GM12878 (cell line): Measurements from ENCODE around the gene CYB5R2. TPM values are rescaled to one million over a fixed set of nuclear protein-coding genes. Genes with fewer than 3 reads are reported as not detected.

Experiments used
- ATAC-seq: fragments of 200-7000 bp; cut with Tn5 transposase; 3 replicates; pipeline ENCODE4 v1.9.1; 2020; ENCODE audit warnings: mild to moderate bottlenecking, moderate library complexity
- BruUV-seq: library from RNA; stranded (reverse); fragments of 400-500 nt; replicated peaks from 2 replicates; lab custom pipeline; 2021; lab: Mats Ljungman, UMichigan
- CTCF ChIA-PET: fragments of 300-600 bp; sonication (Branson Sonifier 250); formaldehyde crosslinking; extraction: SDS; loops from one replicate; lab custom pipeline; 2021; ENCODE audit warnings: inconsistent platforms; lab: Yijun Ruan, JAX
- POLR2A ChIA-PET: fragments of 350-600 bp; formaldehyde crosslinking; extraction: SDS; loops from one replicate; lab custom pipeline; 2021; ENCODE audit warnings: inconsistent platforms; lab: Charles Lee
- RAD21 ChIA-PET: fragments of 300-600 bp; sonication (Branson Sonifier 250); formaldehyde crosslinking; loops from one replicate; lab custom pipeline; 2023; ENCODE audit warnings: antibody characterized with exemption; ENCODE audit not compliant: unreplicated experiment; lab: Charles Lee
- SMC1A ChIA-PET: fragments of 300-600 bp; sonication (Branson Sonifier 250); formaldehyde crosslinking; loops from one replicate; lab custom pipeline; 2023; ENCODE audit not compliant: unreplicated experiment, uncharacterized antibody; lab: Charles Lee
- DNase-seq: peaks from one replicate; pipeline ENCODE4 v3.0.0-alpha.2; 2011; ENCODE audit warnings: low read depth, low spot score
- FAIRE-seq: peaks from 3 replicates; lab custom pipeline; 2011; peaks lifted over from hg19 to GRCh38; lab: Jason Lieb, UNC
- H2AFZ ChIP-seq: 2 replicates; pipeline ENCODE4 v1.6.0; 2011; ENCODE audit warnings: low read depth, low read length, control low read depth; ENCODE audit not compliant: control insufficient read depth
- H3K27ac ChIP-seq: 2 replicates; pipeline ENCODE4 v1.5.1; 2011; ENCODE audit warnings: control low read depth; ENCODE audit not compliant: control insufficient read depth, insufficient read depth
- H3K27me3 ChIP-seq, 2 experiments: replicated peaks in 1 of 2; 2 replicates each; pipeline versions ENCODE4 v1.6.0 to v1.6.1; 2011; ENCODE audit warnings: low read length in 1 of 2; ENCODE audit not compliant: control insufficient read depth in 2 of 2, insufficient read depth in 2 of 2
- H3K36me3 ChIP-seq, 2 experiments: 2 replicates each; pipeline ENCODE4 v1.5.1; 2011; ENCODE audit warnings: low read length in 1 of 2; ENCODE audit not compliant: control insufficient read depth in 2 of 2, insufficient read depth in 2 of 2
- H3K4me1 ChIP-seq: 2 replicates; pipeline ENCODE4 v1.6.1; 2011; ENCODE audit warnings: mild to moderate bottlenecking, low read length, moderate library complexity, mixed read lengths; ENCODE audit not compliant: control insufficient read depth, insufficient read depth
- H3K4me2 ChIP-seq: 2 replicates; pipeline ENCODE4 v1.6.0; 2011; ENCODE audit warnings: control low read depth; ENCODE audit not compliant: control insufficient read depth, insufficient read depth
- H3K4me3 ChIP-seq: fragments of 200-600 bp; sonication (generic); 2 replicates; pipeline ENCODE4 v1.5.1; 2016
- H3K79me2 ChIP-seq: 2 replicates; pipeline ENCODE4 v1.6.0; 2011; ENCODE audit warnings: low read length; ENCODE audit not compliant: control insufficient read depth, insufficient read depth
- H3K9ac ChIP-seq: 2 replicates; pipeline ENCODE4 v1.8.0; 2011; ENCODE audit warnings: low read length, control low read depth, mixed read lengths; ENCODE audit not compliant: control insufficient read depth, insufficient read depth
- H3K9me3 ChIP-seq: replicated peaks from 3 replicates; pipeline ENCODE4 v1.5.1; 2011; ENCODE audit warnings: mild to moderate bottlenecking, low read length; ENCODE audit not compliant: control insufficient read depth, insufficient read depth
- H4K20me1 ChIP-seq: 2 replicates; pipeline ENCODE4 v1.6.0; 2011; ENCODE audit not compliant: control insufficient read depth, insufficient read depth
- CTCF ChIP-seq, 3 experiments: IDR thresholded peaks in 2 of 3; conservative IDR thresholded peaks in 1 of 3; 2 replicates each; pipeline ENCODE4 v1.5.1; 2011; ENCODE audit warnings: low read depth in 3 of 3, low read length in 3 of 3, mild to moderate bottlenecking in 3 of 3, control low read depth in 2 of 3, moderate library complexity in 2 of 3, inconsistent platforms in 1 of 3, mixed read lengths in 1 of 3; ENCODE audit not compliant: control insufficient read depth in 2 of 3, insufficient read depth in 1 of 3; ENCODE audit errors: extremely low read depth in 1 of 3
- FOXM1 ChIP-seq: IDR thresholded peaks from 2 replicates; pipeline ENCODE4 v1.6.1; 2012; ENCODE audit warnings: low read depth, mild to moderate bottlenecking, inconsistent platforms, low read length, moderate library complexity
- RAD21 ChIP-seq: IDR thresholded peaks from 2 replicates; pipeline ENCODE4 v1.6.1; 2011; ENCODE audit warnings: mild to moderate bottlenecking, low read depth, low read length, moderate library complexity; ENCODE audit not compliant: insufficient read depth
- SMC3 ChIP-seq: IDR thresholded peaks from 2 replicates; pipeline ENCODE4 v1.6.1; 2011; ENCODE audit warnings: low read length, improper control_type of control experiment, borderline replicate concordance
- WGBS: methylation state at CpG from one replicate; pipeline ENCODE4 v1.1.6; 2016; ENCODE audit warnings: low lambda C conversion rate; ENCODE audit not compliant: insufficient replicate concordance, insufficient coverage; ENCODE audit errors: missing lambda C conversion rate; 5-methylcytosine and 5-hydroxymethylcytosine counted together
- in situ Hi-C: fragments of 300-500 bp; cut with MboI; formaldehyde crosslinking; loops from 9 replicates; pipeline ENCODE4 v1.14.3; 2018; ENCODE audit warnings: mixed read lengths
- intact Hi-C: fragments of 100-400 bp; cut with micrococcal nuclease; formaldehyde crosslinking; loops from one replicate; pipeline ENCODE4 v1.14.2; 2022; ENCODE audit not compliant: unreplicated experiment
- polyA plus RNA-seq, 11 experiments: library from polyadenylated mRNA; depleted of rRNA in 4 of 11; unstranded in 6 of 11; stranded (reverse) in 5 of 11; fragments of >200 nt; fragmentation: Nextera tagmentation in 4 of 11; fragmentation: Illumina TruSeq in 1 of 11; extraction: Ambion mirVana in 4 of 11; extraction: Trizol in 1 of 11; gene quantifications; 1 replicate in 1 of 11; 2 replicates in 10 of 11; pipeline versions ENCODE4 v1.2.1 to v1.2.3, GENCODE V29; 2011 to 2016; ENCODE audit warnings: inconsistent platforms in 2 of 11, missing spikeins in 2 of 11, low read depth in 1 of 11
- total RNA-seq, 4 experiments: library from RNA; depleted of rRNA in 3 of 4; stranded (reverse); fragments of >200 nt in 3 of 4; fragmentation: Illumina TruSeq in 1 of 4; extraction: Trizol in 1 of 4; gene quantifications; 2 replicates each; pipeline versions ENCODE4 v1.2.1 to v1.2.3, GENCODE V29; 2013 to 2021

The CYB5R2 gene
- total and polyA plus RNA-seq, 10 of the 15 experiments (the other 5 are each of a cell fraction or from before 2014, with no cell fraction given) = 21.0 to 111 (median 70.4) TPM

DNA sequence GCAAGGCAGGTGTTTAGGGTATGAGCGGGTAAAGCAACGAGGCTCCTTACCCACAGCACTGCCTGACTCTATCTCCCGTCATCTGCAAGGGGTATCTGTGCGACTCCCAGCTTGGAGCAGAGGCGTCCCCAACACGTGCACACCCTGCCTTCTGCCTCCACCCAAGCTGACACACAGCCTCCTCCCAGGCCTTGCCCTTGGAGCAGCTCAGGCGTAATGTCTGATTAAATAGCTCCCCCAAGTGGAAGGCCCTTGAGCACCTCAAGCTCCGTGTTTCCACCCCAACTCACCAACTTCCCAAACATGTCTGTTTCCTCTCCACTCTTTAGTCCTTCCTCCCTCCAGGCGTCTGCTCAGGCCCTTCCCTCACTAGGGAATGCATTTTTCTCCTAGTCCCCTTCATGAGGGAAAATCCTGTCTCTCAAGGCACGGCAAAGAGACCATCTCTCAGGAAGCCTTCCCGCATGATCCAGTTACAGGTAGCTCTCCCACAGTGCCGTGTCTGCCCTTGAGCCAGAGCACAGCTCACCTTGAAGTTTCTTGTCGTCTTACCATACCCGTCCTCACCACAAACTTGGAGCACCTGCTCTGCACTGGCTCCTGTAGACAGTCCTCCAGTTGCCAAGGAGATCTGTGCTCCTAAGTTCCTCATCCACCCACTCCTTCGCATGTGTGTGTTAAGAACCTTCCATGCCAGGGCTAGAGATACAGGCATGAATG is 15.8 kb downstream of the CYB5R2 start:
- RAD21 ChIA-PET = interaction anchor here (0.7 to 2.0 kb wide), 8 partner anchors 29 to 305 kb away, joined by 3 to 11 read pairs (median 4); partner anchors contain the start of gene PPFIBP2
- WGBS = 74% methylated on average over 15 of the region's 15 CpGs
- no peak for FAIRE-seq
- no peak overlapping the region for H3K4me2 ChIP-seq
- POLR2A ChIA-PET = interaction anchor here (1.4 kb wide), 1 partner anchor 142 kb away, joined by 3 read pairs; no protein-coding TSS in a partner anchor
- in situ Hi-C loops = no loop called here
- H3K79me2 ChIP-seq = no peaks in the 10 kb centered on the region
- CTCF ChIA-PET = interaction anchor here (0.7 to 2.7 kb wide), 21 partner anchors 8 to 559 kb away, joined by 3 to 16 read pairs (median 4); partner anchors contain the start of gene PPFIBP2
- intact Hi-C loops = no loop called here
- H3K4me1 ChIP-seq = no peaks in the 10 kb centered on the region
- no TSS peak for BruUV-seq
- no peak overlapping the region for H3K9ac ChIP-seq
- no peaks in the 10 kb centered on the region; the same call in 2 of the 3 replicates for H3K9me3 ChIP-seq
- H3K4me3 ChIP-seq = no peak overlapping the region
- H4K20me1 ChIP-seq = no peaks in the 10 kb centered on the region
- H3K27ac ChIP-seq = no peak overlapping the region
- peak; percentile 51 for TF ChIP-seq RAD21
- peak in 2 of 3 experiments; percentile 17 to 53; a peak in 3 of 6 replicates for TF ChIP-seq CTCF (IDR thresholded peaks at IDR 0.05 in 2 of 3, conservative IDR thresholded peaks at IDR 0.05 in 1 of 3; ENCODE audit: control insufficient read depth in 2 of 3, extremely low read depth in 1 of 3, insufficient read depth in 1 of 3, low read depth in 3 of 3, low read length in 3 of 3)
- TF ChIP-seq FOXM1 = no peak
- peak; percentile 19; the same call in 1 of the 2 replicates for TF ChIP-seq SMC3
- ATAC-seq = peak; percentile 83
- H2AFZ ChIP-seq = no peak overlapping the region
- no peaks in the 10 kb centered on the region for H3K27me3 ChIP-seq
- H3K36me3 ChIP-seq = peaks cover 14 to 36% of the 10 kb centered on the region in 2 experiments; a peak in 3 of 4 replicates
- SMC1A ChIA-PET = interaction anchor here (0.6 to 1.8 kb wide), 12 partner anchors 30 to 560 kb away, joined by 3 to 9 read pairs (median 4); partner anchors contain the start of gene PPFIBP2
- no peak for DNase-seq
